ENCODE results near the gene MGAT1. TPM values are rescaled to one million over a fixed set of nuclear protein-coding genes. Genes with fewer than 3 reads are reported as not detected.

The MGAT1 gene
- polyA plus RNA-seq, 2 of the 4 experiments (the other 2 are of a cell fraction): 53.0 to 61.8 TPM

DNA sequence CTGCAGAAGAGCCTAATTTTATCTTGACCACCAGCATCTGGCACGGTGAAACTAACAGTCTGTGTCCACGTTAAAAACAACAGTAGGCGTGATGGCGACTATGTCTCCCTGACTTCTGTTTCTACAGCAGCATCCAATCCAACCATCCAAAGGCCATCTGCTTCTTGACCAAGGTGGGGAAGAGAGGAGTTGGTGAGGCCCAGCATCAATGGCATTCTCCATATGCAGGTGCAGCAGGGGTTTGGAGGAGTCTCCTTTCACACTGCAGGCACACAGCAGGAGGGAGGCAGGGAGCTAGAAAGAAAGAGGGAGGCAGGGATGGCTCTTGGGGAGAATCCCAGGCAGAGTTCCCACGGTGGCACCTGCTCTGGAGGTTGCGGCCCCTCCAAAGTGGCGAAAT, 27.0 kb downstream of the MGAT1 start:
- Histone ChIP-seq H3K4me2 (no peak overlapping the region), H3K4me1 (no peaks in the 10 kb centered on the region), H3K27ac (no peak overlapping the region), H3K9me3 (0 out of 3 replicates have a peak, but pooled peaks cover 2% of the 10 kb centered on the region), H3K4me3 (no peak overlapping the region)
- peak in 1 of 2 experiments; percentile 39; a peak in 1 of 6 replicates for ATAC-seq
- CTCF ChIA-PET: no interaction called here
- TF ChIP-seq POLR2A (IDR thresholded peaks at IDR 0.05; ENCODE audit: low read length): no peak
- TF ChIP-seq SMC3 (IDR thresholded peaks at IDR 0.05): no peak
- no peak for TF ChIP-seq FOXS1 (CRISPR knock-in tag; IDR thresholded peaks at IDR 0.05)
- TF ChIP-seq, protein P1, sequence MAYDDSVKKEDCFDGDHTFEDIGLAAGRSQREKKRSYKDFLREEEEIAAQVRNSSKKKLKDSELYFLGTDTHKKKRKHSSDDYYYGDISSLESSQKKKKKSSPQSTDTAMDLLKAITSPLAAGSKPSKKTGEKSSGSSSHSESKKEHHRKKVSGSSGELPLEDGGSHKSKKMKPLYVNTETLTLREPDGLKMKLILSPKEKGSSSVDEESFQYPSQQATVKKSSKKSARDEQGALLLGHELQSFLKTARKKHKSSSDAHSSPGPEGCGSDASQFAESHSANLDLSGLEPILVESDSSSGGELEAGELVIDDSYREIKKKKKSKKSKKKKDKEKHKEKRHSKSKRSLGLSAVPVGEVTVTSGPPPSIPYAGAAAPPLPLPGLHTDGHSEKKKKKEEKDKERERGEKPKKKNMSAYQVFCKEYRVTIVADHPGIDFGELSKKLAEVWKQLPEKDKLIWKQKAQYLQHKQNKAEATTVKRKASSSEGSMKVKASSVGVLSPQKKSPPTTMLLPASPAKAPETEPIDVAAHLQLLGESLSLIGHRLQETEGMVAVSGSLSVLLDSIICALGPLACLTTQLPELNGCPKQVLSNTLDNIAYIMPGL (CRISPR knock-in tag; IDR thresholded peaks at IDR 0.05; ENCODE audit: borderline replicate concordance): no peak
- no peak for TF ChIP-seq MYC (IDR thresholded peaks at IDR 0.05; ENCODE audit: borderline replicate concordance, low read length)
- TF ChIP-seq KDM1A (IDR thresholded peaks at IDR 0.05; ENCODE audit: low read depth): no peak
- TF ChIP-seq RNF2 (IDR thresholded peaks at IDR 0.05; ENCODE audit: borderline replicate concordance, low read depth): no peak
- TF ChIP-seq, protein P2, sequence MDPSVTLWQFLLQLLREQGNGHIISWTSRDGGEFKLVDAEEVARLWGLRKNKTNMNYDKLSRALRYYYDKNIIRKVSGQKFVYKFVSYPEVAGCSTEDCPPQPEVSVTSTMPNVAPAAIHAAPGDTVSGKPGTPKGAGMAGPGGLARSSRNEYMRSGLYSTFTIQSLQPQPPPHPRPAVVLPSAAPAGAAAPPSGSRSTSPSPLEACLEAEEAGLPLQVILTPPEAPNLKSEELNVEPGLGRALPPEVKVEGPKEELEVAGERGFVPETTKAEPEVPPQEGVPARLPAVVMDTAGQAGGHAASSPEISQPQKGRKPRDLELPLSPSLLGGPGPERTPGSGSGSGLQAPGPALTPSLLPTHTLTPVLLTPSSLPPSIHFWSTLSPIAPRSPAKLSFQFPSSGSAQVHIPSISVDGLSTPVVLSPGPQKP (IDR thresholded peaks at IDR 0.05; ENCODE audit: low read depth, low read length): no peak
- TF ChIP-seq, protein P3, sequence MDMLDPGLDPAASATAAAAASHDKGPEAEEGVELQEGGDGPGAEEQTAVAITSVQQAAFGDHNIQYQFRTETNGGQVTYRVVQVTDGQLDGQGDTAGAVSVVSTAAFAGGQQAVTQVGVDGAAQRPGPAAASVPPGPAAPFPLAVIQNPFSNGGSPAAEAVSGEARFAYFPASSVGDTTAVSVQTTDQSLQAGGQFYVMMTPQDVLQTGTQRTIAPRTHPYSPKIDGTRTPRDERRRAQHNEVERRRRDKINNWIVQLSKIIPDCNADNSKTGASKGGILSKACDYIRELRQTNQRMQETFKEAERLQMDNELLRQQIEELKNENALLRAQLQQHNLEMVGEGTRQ (IDR thresholded peaks at IDR 0.05): no peak
- TF ChIP-seq, protein P4, sequence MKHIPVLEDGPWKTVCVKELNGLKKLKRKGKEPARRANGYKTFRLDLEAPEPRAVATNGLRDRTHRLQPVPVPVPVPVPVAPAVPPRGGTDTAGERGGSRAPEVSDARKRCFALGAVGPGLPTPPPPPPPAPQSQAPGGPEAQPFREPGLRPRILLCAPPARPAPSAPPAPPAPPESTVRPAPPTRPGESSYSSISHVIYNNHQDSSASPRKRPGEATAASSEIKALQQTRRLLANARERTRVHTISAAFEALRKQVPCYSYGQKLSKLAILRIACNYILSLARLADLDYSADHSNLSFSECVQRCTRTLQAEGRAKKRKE (CRISPR knock-in tag; IDR thresholded peaks at IDR 0.05; ENCODE audit: low read depth): no peak
- no peak for TF ChIP-seq RARB (CRISPR knock-in tag; IDR thresholded peaks at IDR 0.05)
- FAIRE-seq: no peak
- DNase-seq (ENCODE audit: low read depth in 1 of 2, low spot score in 1 of 2): no peak
- POLR2A ChIA-PET: no interaction called here
- 54% methylated on average over 7 of the region's 7 CpGs for WGBS (ENCODE audit: missing lambda C conversion rate)

DNA sequence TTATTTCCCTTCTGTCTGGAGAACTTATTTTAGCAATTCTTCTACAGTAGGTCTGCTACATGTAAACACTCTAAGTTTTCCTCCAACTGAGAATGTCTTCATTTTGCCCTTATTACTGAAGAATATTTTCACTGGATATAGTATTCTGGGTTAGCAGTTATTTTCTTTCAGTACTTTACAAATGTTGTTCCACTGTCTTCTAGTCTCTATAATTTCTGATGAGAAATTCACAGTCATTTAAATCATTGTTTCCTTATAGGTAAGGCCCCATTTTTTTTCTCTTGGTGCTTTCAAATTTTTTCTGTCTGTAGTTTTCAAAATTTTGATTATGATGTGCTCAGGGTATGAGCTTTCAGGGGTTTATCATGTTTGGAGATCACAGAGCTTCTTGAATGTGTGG, 30.8 kb downstream of the MGAT1 start:
- ChIA-PET POLR2A (no interaction called here), CTCF (no interaction called here)
- Histone ChIP-seq H3K4me1 (no peaks in the 10 kb centered on the region), H3K4me3 (no peak overlapping the region), H3K27ac (no peak overlapping the region), H3K9me3 (0 out of 3 replicates have a peak, but pooled peaks cover 2% of the 10 kb centered on the region), H3K4me2 (no peak overlapping the region)
- no peak for FAIRE-seq
- no peak for ATAC-seq
- no peak for DNase-seq (ENCODE audit: low read depth in 1 of 2, low spot score in 1 of 2)
- no peak for TF ChIP-seq GATA3 (IDR thresholded peaks at IDR 0.05; ENCODE audit: borderline replicate concordance)
- TF ChIP-seq POLR2A (IDR thresholded peaks at IDR 0.05; ENCODE audit: low read length): no peak
- no peak for TF ChIP-seq MYC (IDR thresholded peaks at IDR 0.05; ENCODE audit: borderline replicate concordance, low read length)
- no peak for TF ChIP-seq FOXS1 (CRISPR knock-in tag; IDR thresholded peaks at IDR 0.05)
- TF ChIP-seq RFX5 (IDR thresholded peaks at IDR 0.05): no peak
- TF ChIP-seq KDM5A (IDR thresholded peaks at IDR 0.05): no peak
- TF ChIP-seq SREBF2 (IDR thresholded peaks at IDR 0.05): no peak
- TF ChIP-seq BHLHE40 (IDR thresholded peaks at IDR 0.05; ENCODE audit: low read depth, low read length): no peak
- no peak for TF ChIP-seq ZC3H11A (IDR thresholded peaks at IDR 0.05)
- TF ChIP-seq, protein P5, sequence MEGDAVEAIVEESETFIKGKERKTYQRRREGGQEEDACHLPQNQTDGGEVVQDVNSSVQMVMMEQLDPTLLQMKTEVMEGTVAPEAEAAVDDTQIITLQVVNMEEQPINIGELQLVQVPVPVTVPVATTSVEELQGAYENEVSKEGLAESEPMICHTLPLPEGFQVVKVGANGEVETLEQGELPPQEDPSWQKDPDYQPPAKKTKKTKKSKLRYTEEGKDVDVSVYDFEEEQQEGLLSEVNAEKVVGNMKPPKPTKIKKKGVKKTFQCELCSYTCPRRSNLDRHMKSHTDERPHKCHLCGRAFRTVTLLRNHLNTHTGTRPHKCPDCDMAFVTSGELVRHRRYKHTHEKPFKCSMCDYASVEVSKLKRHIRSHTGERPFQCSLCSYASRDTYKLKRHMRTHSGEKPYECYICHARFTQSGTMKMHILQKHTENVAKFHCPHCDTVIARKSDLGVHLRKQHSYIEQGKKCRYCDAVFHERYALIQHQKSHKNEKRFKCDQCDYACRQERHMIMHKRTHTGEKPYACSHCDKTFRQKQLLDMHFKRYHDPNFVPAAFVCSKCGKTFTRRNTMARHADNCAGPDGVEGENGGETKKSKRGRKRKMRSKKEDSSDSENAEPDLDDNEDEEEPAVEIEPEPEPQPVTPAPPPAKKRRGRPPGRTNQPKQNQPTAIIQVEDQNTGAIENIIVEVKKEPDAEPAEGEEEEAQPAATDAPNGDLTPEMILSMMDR (IDR thresholded peaks at IDR 0.05): no peak
- no peak for TF ChIP-seq EP300 (IDR thresholded peaks at IDR 0.05)

All from A549 (cell line).